IMR-90 (cell line): ENCODE data around the gene PATJ. TPM values are rescaled to one million over a fixed set of nuclear protein-coding genes. Genes with fewer than 3 reads are reported as not detected.

ENCODE experiments used
- ATAC-seq: fragments of 200-7000 bp; cut with Tn5 transposase; 2 replicates; pipeline ENCODE4 v1.9.1; 2020; ENCODE audit warnings: low read depth, mild to moderate bottlenecking, moderate library complexity
- BruUV-seq: library from RNA; stranded (reverse); fragments of 400-500 nt; replicated peaks from 2 replicates; lab custom pipeline; 2021; lab: Mats Ljungman, UMichigan
- CTCF ChIA-PET: fragments of 300-600 bp; formaldehyde crosslinking; extraction: SDS; loops from one replicate; lab custom pipeline; 2021; ENCODE audit warnings: antibody characterized with exemption; lab: Yijun Ruan, JAX
- POLR2A ChIA-PET: fragments of 300-600 bp; sonication (Branson Sonifier 250); formaldehyde crosslinking; loops from one replicate; lab custom pipeline; 2022; ENCODE audit warnings: antibody characterized with exemption; ENCODE audit not compliant: unreplicated experiment; lab: Charles Lee
- DNase-seq: peaks from one replicate; pipeline ENCODE4 v3.0.0; 2013
- H2AFZ ChIP-seq: replicated peaks from 2 replicates; pipeline ENCODE3; 2013; ENCODE audit warnings: low read length, mild to moderate bottlenecking; ENCODE audit not compliant: poor library complexity
- H2AK5ac ChIP-seq: 2 replicates; pipeline ENCODE4 v1.6.1; 2013; ENCODE audit warnings: low read depth, low read length, inconsistent platforms
- H2AK9ac ChIP-seq: replicated peaks from 2 replicates; pipeline ENCODE3; 2013; ENCODE audit warnings: mild to moderate bottlenecking, low read depth, low read length, moderate library complexity; ENCODE audit not compliant: poor library complexity
- H2BK120ac ChIP-seq: 2 replicates; pipeline ENCODE4 v1.6.1; 2013; ENCODE audit warnings: low read depth, low read length, inconsistent platforms
- H2BK15ac ChIP-seq: 3 replicates; pipeline ENCODE4 v1.6.1; 2013; ENCODE audit warnings: low read depth, low read length, inconsistent platforms
- H2BK20ac ChIP-seq: 2 replicates; pipeline ENCODE4 v1.6.1; 2013; ENCODE audit warnings: low read depth, mild to moderate bottlenecking, inconsistent platforms, low read length, moderate library complexity
- H2BK5ac ChIP-seq: 2 replicates; pipeline ENCODE4 v1.6.1; 2013; ENCODE audit warnings: mild to moderate bottlenecking, low read depth, low read length, inconsistent platforms; ENCODE audit not compliant: poor library complexity, severe bottlenecking
- H3K14ac ChIP-seq: replicated peaks from 2 replicates; pipeline ENCODE4 v1.6.1; 2013; ENCODE audit warnings: low read depth, low read length, inconsistent platforms
- H3K18ac ChIP-seq: 2 replicates; pipeline ENCODE4 v1.6.1; 2013; ENCODE audit warnings: low read depth, low read length, control low read depth
- H3K23ac ChIP-seq: 2 replicates; pipeline ENCODE4 v1.6.1; 2013; ENCODE audit warnings: low read depth, low read length, inconsistent platforms
- H3K27ac ChIP-seq: 2 replicates; pipeline ENCODE4 v1.5.1; 2013; ENCODE audit warnings: mild to moderate bottlenecking, control low read depth, low read length; ENCODE audit not compliant: insufficient read depth
- H3K27me3 ChIP-seq: 2 replicates; pipeline ENCODE4 v1.6.1; 2013; ENCODE audit warnings: low read length; ENCODE audit not compliant: control insufficient read depth, insufficient read depth
- H3K36me3 ChIP-seq: 2 replicates; pipeline ENCODE4 v1.6.1; 2013; ENCODE audit warnings: low read length, mixed read lengths; ENCODE audit not compliant: control insufficient read depth, insufficient read depth
- H3K4ac ChIP-seq: 2 replicates; pipeline ENCODE4 v1.6.1; 2013; ENCODE audit warnings: low read depth, low read length, inconsistent platforms
- H3K4me1 ChIP-seq: 2 replicates; pipeline ENCODE4 v1.6.1; 2013; ENCODE audit warnings: low read length, mixed read lengths; ENCODE audit not compliant: control insufficient read depth, insufficient read depth
- H3K4me2 ChIP-seq: 2 replicates; pipeline ENCODE4 v1.6.1; 2013; ENCODE audit warnings: low read depth, mild to moderate bottlenecking, control low read depth, low read length, moderate library complexity
- H3K4me3 ChIP-seq: 2 replicates; pipeline ENCODE4 v1.5.1; 2013; ENCODE audit warnings: low read depth, mild to moderate bottlenecking, control low read depth, low read length, moderate library complexity; ENCODE audit not compliant: insufficient read depth
- H3K56ac ChIP-seq: 2 replicates; pipeline ENCODE4 v1.6.1; 2013; ENCODE audit warnings: low read length, inconsistent platforms; ENCODE audit not compliant: insufficient read depth; ENCODE audit errors: extremely low read depth
- H3K79me1 ChIP-seq, 2 experiments: 2 replicates each; pipeline ENCODE4 v1.6.1; 2013; ENCODE audit warnings: low read length in 2 of 2, inconsistent platforms in 1 of 2, low read depth in 1 of 2
- H3K9ac ChIP-seq: 2 replicates; pipeline ENCODE4 v1.6.1; 2013; ENCODE audit warnings: low read depth, low read length, control low read depth
- H3K9me1 ChIP-seq: 2 replicates; pipeline ENCODE4 v1.6.1; 2013; ENCODE audit warnings: low read length, inconsistent platforms; ENCODE audit not compliant: insufficient read depth
- H3K9me3 ChIP-seq: 2 replicates; pipeline ENCODE4 v1.6.1; 2013; ENCODE audit warnings: low read length; ENCODE audit not compliant: control insufficient read depth, insufficient read depth
- H4K20me1 ChIP-seq: 2 replicates; pipeline ENCODE4 v1.6.1; 2013; ENCODE audit warnings: low read length, inconsistent platforms; ENCODE audit not compliant: insufficient read depth
- H4K5ac ChIP-seq: 2 replicates; pipeline ENCODE4 v1.6.1; 2013; ENCODE audit warnings: mild to moderate bottlenecking, low read depth, low read length, control low read depth
- H4K8ac ChIP-seq, 2 experiments: 2 replicates each; pipeline ENCODE4 v1.6.1; 2013; ENCODE audit warnings: low read depth in 2 of 2, low read length in 2 of 2, control low read depth in 1 of 2, inconsistent platforms in 1 of 2
- H4K91ac ChIP-seq: 2 replicates; pipeline ENCODE4 v1.6.1; 2013; ENCODE audit warnings: low read depth, low read length, inconsistent platforms; ENCODE audit not compliant: insufficient read depth
- BHLHE40 ChIP-seq: fragments of 150-350 bp; IDR thresholded peaks from 2 replicates; pipeline ENCODE4 v1.6.1; 2016; ENCODE audit warnings: mild to moderate bottlenecking, low read depth, low read length
- CEBPB ChIP-seq: IDR thresholded peaks from 2 replicates; pipeline ENCODE4 v1.6.1; 2012; ENCODE audit warnings: low read depth, low read length, improper control_type of control experiment
- CHD1 ChIP-seq: IDR thresholded peaks from 2 replicates; pipeline ENCODE4 v1.6.1; 2012; ENCODE audit warnings: low read depth, low read length, improper control_type of control experiment
- FOS ChIP-seq: fragments of 150-350 bp; IDR thresholded peaks from 2 replicates; pipeline ENCODE4 v1.6.1; 2016; ENCODE audit warnings: low read depth, low read length
- MAFK ChIP-seq: IDR thresholded peaks from 2 replicates; pipeline ENCODE4 v1.6.1; 2012; ENCODE audit warnings: low read depth, low read length, improper control_type of control experiment
- NFE2L2 ChIP-seq: fragments of 150-350 bp; IDR thresholded peaks from 2 replicates; pipeline ENCODE4 v1.6.1; 2016; ENCODE audit warnings: low read depth, mild to moderate bottlenecking, low read length
- POLR2A ChIP-seq: IDR thresholded peaks from 2 replicates; pipeline ENCODE4 v1.6.1; 2012; ENCODE audit warnings: mild to moderate bottlenecking, low read depth, low read length
- RCOR1 ChIP-seq: IDR thresholded peaks from 2 replicates; pipeline ENCODE4 v1.6.1; 2012; ENCODE audit warnings: mild to moderate bottlenecking, low read length, improper control_type of control experiment; ENCODE audit not compliant: insufficient replicate concordance
- RFX5 ChIP-seq: IDR thresholded peaks from 2 replicates; pipeline ENCODE4 v1.8.0; 2012; ENCODE audit warnings: low read depth, mild to moderate bottlenecking, low read length, moderate library complexity
- SMC3 ChIP-seq: fragments of 150-350 bp; IDR thresholded peaks from 2 replicates; pipeline ENCODE4 v1.6.1; 2016; ENCODE audit warnings: low read depth, mild to moderate bottlenecking, antibody characterized with exemption, low read length, moderate library complexity
- WGBS, 2 experiments: methylation state at CpG; one replicate each; pipeline versions ENCODE4 v1.1.5 to v1.1.7; 2013; ENCODE audit warnings: missing lambda C conversion rate in 2 of 2; ENCODE audit not compliant: insufficient read length in 1 of 2; ENCODE audit errors: extremely low coverage in 2 of 2; 5-methylcytosine and 5-hydroxymethylcytosine counted together
- dilution Hi-C: fragments of 300-500 bp; cut with HindIII; formaldehyde crosslinking; loops from one replicate; pipeline ENCODE4 v1.14.3; 2018; ENCODE audit warnings: low sequenced_read_pairs; ENCODE audit not compliant: unreplicated experiment
- in situ Hi-C: fragments of 300-500 bp; cut with MboI; formaldehyde crosslinking; loops from 3 replicates; pipeline ENCODE4 v1.14.3; 2019; ENCODE audit warnings: low sequenced_read_pairs, inconsistent platforms, mixed read lengths
- intact Hi-C: fragments of 100-400 bp; cut with micrococcal nuclease; formaldehyde crosslinking; loops from 2 replicates; pipeline ENCODE4 v1.10.0; 2022
- polyA plus RNA-seq, 3 experiments: library from polyadenylated mRNA; depleted of rRNA; stranded (reverse); fragments of >200 nt; gene quantifications; 2 replicates each; pipeline ENCODE4 v1.2.3, GENCODE V29; 2012; ENCODE audit warnings: low replicate concordance in 1 of 3
- total RNA-seq: library from RNA; depleted of rRNA; stranded (reverse); fragments of >200 nt; gene quantifications from 2 replicates; pipeline ENCODE4 v1.2.3, GENCODE V29; 2012
- TF ChIP-seq, protein P1 (sequence below): conservative IDR thresholded peaks from 2 replicates; pipeline ENCODE4 v1.5.1; 2012; ENCODE audit warnings: mild to moderate bottlenecking, low read depth, low read length, improper control_type of control experiment
- TF ChIP-seq, protein P2 (sequence below): fragments of 150-350 bp; IDR thresholded peaks from 2 replicates; pipeline ENCODE4 v1.6.1; 2016; ENCODE audit warnings: low read depth, mild to moderate bottlenecking, low read length, moderate library complexity, borderline replicate concordance
- TF ChIP-seq, protein P3 (sequence below): fragments of 150-350 bp; IDR thresholded peaks from 2 replicates; pipeline ENCODE4 v1.6.1; 2017; ENCODE audit warnings: mild to moderate bottlenecking, antibody characterized with exemption, low read length, low read depth

PATJ gene
- total and polyA plus RNA-seq, 2 of the 4 experiments (the other 2 are of a cell fraction), result 2.0 to 3.4 TPM

GRCh38 chr1:61724813-61725694 lies 17.2 kb upstream of the PATJ start, which contains the start of gene TM2D1 (continued):
- TF ChIP-seq, protein P1, sequence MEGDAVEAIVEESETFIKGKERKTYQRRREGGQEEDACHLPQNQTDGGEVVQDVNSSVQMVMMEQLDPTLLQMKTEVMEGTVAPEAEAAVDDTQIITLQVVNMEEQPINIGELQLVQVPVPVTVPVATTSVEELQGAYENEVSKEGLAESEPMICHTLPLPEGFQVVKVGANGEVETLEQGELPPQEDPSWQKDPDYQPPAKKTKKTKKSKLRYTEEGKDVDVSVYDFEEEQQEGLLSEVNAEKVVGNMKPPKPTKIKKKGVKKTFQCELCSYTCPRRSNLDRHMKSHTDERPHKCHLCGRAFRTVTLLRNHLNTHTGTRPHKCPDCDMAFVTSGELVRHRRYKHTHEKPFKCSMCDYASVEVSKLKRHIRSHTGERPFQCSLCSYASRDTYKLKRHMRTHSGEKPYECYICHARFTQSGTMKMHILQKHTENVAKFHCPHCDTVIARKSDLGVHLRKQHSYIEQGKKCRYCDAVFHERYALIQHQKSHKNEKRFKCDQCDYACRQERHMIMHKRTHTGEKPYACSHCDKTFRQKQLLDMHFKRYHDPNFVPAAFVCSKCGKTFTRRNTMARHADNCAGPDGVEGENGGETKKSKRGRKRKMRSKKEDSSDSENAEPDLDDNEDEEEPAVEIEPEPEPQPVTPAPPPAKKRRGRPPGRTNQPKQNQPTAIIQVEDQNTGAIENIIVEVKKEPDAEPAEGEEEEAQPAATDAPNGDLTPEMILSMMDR, result no peak
- peak; percentile 16; the same call in 1 of the 2 replicates for TF ChIP-seq CEBPB

GRCh38 chr1:61727544-61727943 lies 14.7 kb upstream of the PATJ start:
- H3K27ac ChIP-seq, result no peak overlapping the region
- BruUV-seq, result no TSS peak
- H3K9ac ChIP-seq, result no peak overlapping the region
- ChIA-PET CTCF (no interaction called here), POLR2A (no interaction called here)
- no peak overlapping the region for H4K91ac ChIP-seq
- ATAC-seq (no peak), DNase-seq (no peak)
- H2BK15ac ChIP-seq, result no peak overlapping the region
- H3K4ac ChIP-seq, result no peak overlapping the region
- H2AK5ac ChIP-seq, result no peak overlapping the region
- H2BK20ac ChIP-seq, result no peak overlapping the region
- H2AK9ac ChIP-seq, result no peak overlapping the region
- no peak overlapping the region for H4K8ac ChIP-seq
- no peaks in the 10 kb centered on the region for H3K27me3 ChIP-seq
- no peak overlapping the region for H3K4me3 ChIP-seq
- H3K4me2 ChIP-seq, result no peak overlapping the region
- H2BK120ac ChIP-seq, result no peak overlapping the region
- H3K56ac ChIP-seq, result no peak overlapping the region
- dilution Hi-C loops, result no loop called here
- no peaks in the 10 kb centered on the region for H3K36me3 ChIP-seq
- H3K23ac ChIP-seq, result no peak overlapping the region
- no peaks in the 10 kb centered on the region for H4K20me1 ChIP-seq
- no peaks in the 10 kb centered on the region for H3K9me3 ChIP-seq
- H3K4me1 ChIP-seq, result peaks cover 3% of the 10 kb centered on the region; the same call in 1 of the 2 replicates
- H3K18ac ChIP-seq, result no peak overlapping the region
- no peaks in the 10 kb centered on the region for H3K9me1 ChIP-seq
- no peak overlapping the region for H4K5ac ChIP-seq
- H2AFZ ChIP-seq, result no peak overlapping the region
- H3K14ac ChIP-seq, result no peak overlapping the region
- intact Hi-C loops, result loop anchor here (5.0 kb wide), 1 partner anchor 125 kb away; no protein-coding TSS in a partner anchor
- no peak overlapping the region for H2BK5ac ChIP-seq
- no CpG with 5 or more reads among the region's 3 CpGs for WGBS, 2 experiments
- in situ Hi-C loops, result no loop called here
- peaks cover 0 to 13% of the 10 kb centered on the region in 2 experiments; a peak in 2 of 4 replicates for H3K79me1 ChIP-seq
- TF ChIP-seq, protein P2, sequence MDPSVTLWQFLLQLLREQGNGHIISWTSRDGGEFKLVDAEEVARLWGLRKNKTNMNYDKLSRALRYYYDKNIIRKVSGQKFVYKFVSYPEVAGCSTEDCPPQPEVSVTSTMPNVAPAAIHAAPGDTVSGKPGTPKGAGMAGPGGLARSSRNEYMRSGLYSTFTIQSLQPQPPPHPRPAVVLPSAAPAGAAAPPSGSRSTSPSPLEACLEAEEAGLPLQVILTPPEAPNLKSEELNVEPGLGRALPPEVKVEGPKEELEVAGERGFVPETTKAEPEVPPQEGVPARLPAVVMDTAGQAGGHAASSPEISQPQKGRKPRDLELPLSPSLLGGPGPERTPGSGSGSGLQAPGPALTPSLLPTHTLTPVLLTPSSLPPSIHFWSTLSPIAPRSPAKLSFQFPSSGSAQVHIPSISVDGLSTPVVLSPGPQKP, result no peak
- TF ChIP-seq CHD1 (no peak), MAFK (no peak), POLR2A (no peak), RFX5 (no peak), BHLHE40 (no peak), NFE2L2 (no peak), SMC3 (no peak), RCOR1 (no peak), CEBPB (no peak), FOS (no peak)
- TF ChIP-seq, protein P3, sequence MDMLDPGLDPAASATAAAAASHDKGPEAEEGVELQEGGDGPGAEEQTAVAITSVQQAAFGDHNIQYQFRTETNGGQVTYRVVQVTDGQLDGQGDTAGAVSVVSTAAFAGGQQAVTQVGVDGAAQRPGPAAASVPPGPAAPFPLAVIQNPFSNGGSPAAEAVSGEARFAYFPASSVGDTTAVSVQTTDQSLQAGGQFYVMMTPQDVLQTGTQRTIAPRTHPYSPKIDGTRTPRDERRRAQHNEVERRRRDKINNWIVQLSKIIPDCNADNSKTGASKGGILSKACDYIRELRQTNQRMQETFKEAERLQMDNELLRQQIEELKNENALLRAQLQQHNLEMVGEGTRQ, result no peak
